Panc1 (cell line): ENCODE measurements around the gene GGN. TPM values are rescaled to one million over a fixed set of nuclear protein-coding genes. Genes with fewer than 3 reads are reported as not detected.

ENCODE experiments used
- ATAC-seq: fragments of 200-7000 bp; cut with Tn5 transposase; 2 replicates; pipeline ENCODE4 v1.9.1; 2020; ENCODE audit warnings: mild to moderate bottlenecking, moderate library complexity
- BruUV-seq: library from RNA; stranded (reverse); fragments of 400-500 nt; replicated peaks from 2 replicates; lab custom pipeline; 2021; lab: Mats Ljungman, UMichigan
- CTCF ChIA-PET: fragments of 300-600 bp; sonication (Branson Sonifier 250); formaldehyde crosslinking; loops from one replicate; lab custom pipeline; 2022; ENCODE audit warnings: antibody characterized with exemption; lab: Charles Lee
- POLR2A ChIA-PET: fragments of 300-600 bp; sonication (Branson Sonifier 250); formaldehyde crosslinking; loops from one replicate; lab custom pipeline; 2022; ENCODE audit warnings: antibody characterized with exemption; lab: Charles Lee
- DNase-seq: peaks from one replicate; pipeline ENCODE4 v3.0.0-alpha.2; 2010; ENCODE audit warnings: low read depth, low spot score
- H3K27ac ChIP-seq: 2 replicates; pipeline ENCODE4 v1.5.1; 2011; ENCODE audit warnings: mild to moderate bottlenecking, low read length, inconsistent platforms
- H3K27me3 ChIP-seq: fragments of 200-500 bp; sonication (Bioruptor generic); 2 replicates; pipeline ENCODE4 v1.6.0; 2014; ENCODE audit warnings: low read length, inconsistent platforms; ENCODE audit not compliant: control insufficient read depth, insufficient read depth
- H3K36me3 ChIP-seq: fragments of 200-500 bp; sonication (Bioruptor generic); 2 replicates; pipeline ENCODE4 v1.5.1; 2014; ENCODE audit warnings: inconsistent platforms, mild to moderate bottlenecking, low read length, moderate library complexity; ENCODE audit not compliant: control insufficient read depth, insufficient read depth
- H3K4me1 ChIP-seq: 2 replicates; pipeline ENCODE4 v1.5.1; 2011; ENCODE audit warnings: inconsistent platforms, mild to moderate bottlenecking, low read length, moderate library complexity; ENCODE audit not compliant: control insufficient read depth, insufficient read depth
- H3K4me3 ChIP-seq, 2 experiments: 2 replicates each; pipeline ENCODE4 v1.5.1; 2011 to 2012; ENCODE audit warnings: low read depth in 2 of 2, low read length in 2 of 2, mild to moderate bottlenecking in 2 of 2, inconsistent platforms in 1 of 2, moderate library complexity in 1 of 2
- H3K9me3 ChIP-seq: fragments of 200-500 bp; sonication (Bioruptor generic); 2 replicates; pipeline ENCODE4 v1.5.1; 2014; ENCODE audit warnings: low read depth, mild to moderate bottlenecking, inconsistent platforms, low read length, moderate library complexity; ENCODE audit not compliant: control insufficient read depth, insufficient read depth
- CTCF ChIP-seq: fragments of 450-650 bp; IDR thresholded peaks from 2 replicates; pipeline ENCODE4 v1.5.1; 2017; ENCODE audit warnings: mild to moderate bottlenecking
- POLR2AphosphoS5 ChIP-seq: IDR thresholded peaks from 2 replicates; pipeline ENCODE4 v1.6.1; 2012; ENCODE audit warnings: mild to moderate bottlenecking, low read depth, low read length, moderate library complexity
- REST ChIP-seq, 2 experiments: IDR thresholded peaks; 2 replicates each; pipeline ENCODE4 v1.6.1; 2011 to 2012; ENCODE audit warnings: low read depth in 2 of 2, control low read depth in 1 of 2, low read length in 1 of 2, mild to moderate bottlenecking in 1 of 2, moderate library complexity in 1 of 2; ENCODE audit not compliant: insufficient read depth in 1 of 2
- SIN3A ChIP-seq: IDR thresholded peaks from 2 replicates; pipeline ENCODE4 v1.6.1; 2012; ENCODE audit warnings: low read depth, mild to moderate bottlenecking, low read length, moderate library complexity, borderline replicate concordance; ENCODE audit not compliant: insufficient read depth
- TCF7L2 ChIP-seq: IDR thresholded peaks from 2 replicates; pipeline ENCODE4 v1.6.1; 2011; ENCODE audit warnings: mild to moderate bottlenecking, low read depth, low read length, inconsistent platforms
- in situ Hi-C: cut with HindIII; loops from 2 replicates; pipeline ENCODE4 v1.10.0; 2016; ENCODE audit warnings: low sequenced_read_pairs, low pct_unique_long_range_greater_than_20kb
- intact Hi-C: fragments of 100-400 bp; cut with micrococcal nuclease; formaldehyde crosslinking; loops from one replicate; pipeline ENCODE4 v1.10.0; 2022; ENCODE audit not compliant: unreplicated experiment
- total RNA-seq: library from RNA; stranded (reverse); gene quantifications from one replicate; pipeline ENCODE4 v1.2.1, GENCODE V29; 2021; ENCODE audit not compliant: unreplicated experiment

The GGN gene
- total RNA-seq, 1 experiment from 2014 or later, result 1.4 TPM

GRCh38 chr19:38417146-38417543 lies 29.3 kb upstream of the GGN start:
- Histone ChIP-seq H3K27me3 (no peaks in the 10 kb centered on the region), H3K4me3 (no peak overlapping the region), H3K36me3 (no peaks in the 10 kb centered on the region), H3K4me1 (no peaks in the 10 kb centered on the region), H3K27ac (no peak overlapping the region), H3K9me3 (no peaks in the 10 kb centered on the region)
- DNase-seq (no peak), ATAC-seq (no peak)
- intact Hi-C loops, result no loop called here
- CTCF ChIA-PET, result interaction anchor here (0.6 to 1.5 kb wide), 2 partner anchors 15 to 61 kb away, joined by 3 to 4 read pairs; partner anchors contain the start of gene FAM98C
- BruUV-seq, result no TSS peak
- POLR2A ChIA-PET, result no interaction called here
- no peak for TF ChIP-seq POLR2AphosphoS5
- no peak for TF ChIP-seq TCF7L2
- no peak for TF ChIP-seq REST (IDR thresholded peaks at IDR 0.05; ENCODE audit: insufficient read depth in 1 of 2, low read depth in 2 of 2, low read length in 1 of 2)
- TF ChIP-seq SIN3A, result no peak
- TF ChIP-seq CTCF, result no peak
- in situ Hi-C loops, result no loop called here

GRCh38 chr19:38413416-38413815 lies 25.6 kb upstream of the GGN start:
- TF ChIP-seq POLR2AphosphoS5 (no peak), TCF7L2 (no peak), REST (IDR thresholded peaks at IDR 0.05; ENCODE audit: insufficient read depth in 1 of 2, low read depth in 2 of 2, low read length in 1 of 2) (no peak), CTCF (no peak), SIN3A (no peak)
- no peak overlapping the region for H3K27ac ChIP-seq
- ChIA-PET POLR2A (no interaction called here), CTCF (interaction anchor here (0.6 kb wide), 1 partner anchor 173 kb away, joined by 4 read pairs; no protein-coding TSS in a partner anchor)
- ATAC-seq, result no peak
- H3K27me3 ChIP-seq, result no peaks in the 10 kb centered on the region
- intact Hi-C loops, result no loop called here
- no TSS peak for BruUV-seq
- in situ Hi-C loops, result no loop called here
- no peaks in the 10 kb centered on the region for H3K36me3 ChIP-seq
- no peaks in the 10 kb centered on the region for H3K4me1 ChIP-seq
- no peak for DNase-seq
- no peak overlapping the region for H3K4me3 ChIP-seq
- H3K9me3 ChIP-seq, result no peaks in the 10 kb centered on the region
